Activated CD4-positive, alpha-beta T cell treated with anti-CD3 and anti-CD28 coated beads for 24 hours (primary cell): ENCODE results near the gene PPP2R5B.
"Not testable (repeated sequence)": the region's sequence is repeated elsewhere in the genome, so short reads cannot be mapped to it uniquely, and the experiment has no call there.

Source experiments
- DNase-seq, 2 donors: peaks; one replicate each; pipeline ENCODE4 v3.0.0-alpha.2; 2020; ENCODE audit warnings: low read depth in 2 of 2

PPP2R5B gene

DNA sequence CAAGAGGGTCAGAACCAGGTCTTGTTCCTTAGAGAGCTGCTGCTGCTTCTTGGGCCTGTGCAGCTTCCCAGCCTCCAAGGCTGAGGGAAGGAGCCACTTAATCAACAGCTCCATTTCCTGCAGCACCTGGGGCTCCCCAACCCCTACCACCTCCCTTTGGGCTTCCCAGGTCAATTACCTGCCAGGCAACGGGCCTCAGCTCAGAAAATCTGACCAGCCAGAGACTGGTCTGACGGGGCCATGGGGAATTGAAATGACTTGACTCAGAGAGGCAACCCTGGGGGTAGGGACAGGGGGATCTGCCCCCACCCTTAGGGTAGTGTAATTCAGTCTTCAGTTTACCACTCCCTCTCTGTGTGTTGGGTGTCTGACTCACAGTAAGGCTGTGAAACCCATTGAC, 52.2 kb downstream of the PPP2R5B start:
- DNase-seq = no peak

DNA sequence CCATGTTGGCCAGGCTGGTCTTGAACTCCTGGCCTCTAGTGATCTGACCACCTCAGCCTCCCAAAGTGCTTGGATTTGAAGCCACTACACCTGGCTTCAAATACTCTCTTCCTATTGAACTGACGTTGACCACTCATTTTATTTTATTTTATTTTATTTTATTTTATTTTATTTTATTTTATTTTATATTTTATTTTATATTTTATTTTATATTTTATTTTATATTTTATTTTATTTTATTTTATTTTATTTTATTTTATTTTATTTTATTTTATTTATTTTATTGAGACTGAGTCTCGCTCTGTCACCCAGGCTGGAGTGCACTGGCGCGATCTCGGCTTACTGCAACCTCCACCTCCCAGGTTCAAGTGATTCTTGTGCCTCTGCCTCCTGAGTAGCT, 58.9 kb downstream of the PPP2R5B start:
- DNase-seq = not testable (repeated sequence)
